ENCODE results near the gene LNX2. TPM values are rescaled to one million over a fixed set of nuclear protein-coding genes. Genes with fewer than 3 reads are reported as not detected.
A peak's percentile ranks its signal among the peaks of the same experiment; 100 is the strongest.

LNX2 gene
- total RNA-seq, 1 experiment from 2014 or later: 6.4 TPM

DNA sequence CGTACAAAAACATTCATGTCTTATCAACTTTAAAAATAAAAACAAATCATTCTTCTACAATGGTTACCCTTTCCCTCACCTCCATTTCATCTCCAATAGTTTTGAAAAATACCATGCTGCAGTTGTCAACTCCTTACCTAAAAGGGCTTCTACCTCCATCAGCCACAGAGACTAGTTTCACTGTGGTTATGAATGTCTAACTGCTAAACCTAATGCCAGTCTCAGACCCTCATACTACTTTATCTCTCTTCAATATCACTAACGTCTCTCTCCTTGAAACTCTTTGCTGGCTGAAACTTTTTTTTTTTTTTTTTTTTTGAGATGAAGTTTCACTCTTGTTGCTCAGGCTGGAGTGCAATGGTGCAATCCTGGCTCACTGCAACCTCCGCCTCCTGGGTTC is 27.1 kb downstream of the LNX2 start:
- H3K4me3 ChIP-seq (ENCODE audit: low read depth, low read length, poor library complexity, severe bottlenecking): no peak overlapping the region
- peaks cover 10% of the 10 kb centered on the region for H3K4me1 ChIP-seq (ENCODE audit: insufficient read depth, low read length, poor library complexity, severe bottlenecking)
- ChIA-PET CTCF (no interaction called here), POLR2A (ENCODE audit: low non-redundant PET) (no interaction called here)
- no peaks in the 10 kb centered on the region for H3K9me3 ChIP-seq (ENCODE audit: low read depth, low read length, poor library complexity, severe bottlenecking)
- H3K27ac ChIP-seq (ENCODE audit: low read depth, low read length, poor library complexity, severe bottlenecking): no peak overlapping the region
- BruUV-seq (replicated peaks): no TSS peak
- intact Hi-C loops (cut with micrococcal nuclease; ENCODE audit: unreplicated experiment): no loop called here
- no peaks in the 10 kb centered on the region for H3K27me3 ChIP-seq (replicated peaks; ENCODE audit: insufficient read depth, low read depth, low read length, poor library complexity)
- H3K36me3 ChIP-seq (ENCODE audit: insufficient read depth, low read length, poor library complexity, severe bottlenecking): no peaks in the 10 kb centered on the region
- TF ChIP-seq, protein P1, sequence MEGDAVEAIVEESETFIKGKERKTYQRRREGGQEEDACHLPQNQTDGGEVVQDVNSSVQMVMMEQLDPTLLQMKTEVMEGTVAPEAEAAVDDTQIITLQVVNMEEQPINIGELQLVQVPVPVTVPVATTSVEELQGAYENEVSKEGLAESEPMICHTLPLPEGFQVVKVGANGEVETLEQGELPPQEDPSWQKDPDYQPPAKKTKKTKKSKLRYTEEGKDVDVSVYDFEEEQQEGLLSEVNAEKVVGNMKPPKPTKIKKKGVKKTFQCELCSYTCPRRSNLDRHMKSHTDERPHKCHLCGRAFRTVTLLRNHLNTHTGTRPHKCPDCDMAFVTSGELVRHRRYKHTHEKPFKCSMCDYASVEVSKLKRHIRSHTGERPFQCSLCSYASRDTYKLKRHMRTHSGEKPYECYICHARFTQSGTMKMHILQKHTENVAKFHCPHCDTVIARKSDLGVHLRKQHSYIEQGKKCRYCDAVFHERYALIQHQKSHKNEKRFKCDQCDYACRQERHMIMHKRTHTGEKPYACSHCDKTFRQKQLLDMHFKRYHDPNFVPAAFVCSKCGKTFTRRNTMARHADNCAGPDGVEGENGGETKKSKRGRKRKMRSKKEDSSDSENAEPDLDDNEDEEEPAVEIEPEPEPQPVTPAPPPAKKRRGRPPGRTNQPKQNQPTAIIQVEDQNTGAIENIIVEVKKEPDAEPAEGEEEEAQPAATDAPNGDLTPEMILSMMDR (conservative IDR thresholded peaks at IDR 0.05; ENCODE audit: low read depth, low read length): no peak
- no peak for TF ChIP-seq EZH2 (IDR thresholded peaks at IDR 0.05; ENCODE audit: borderline replicate concordance, low read depth, low read length, poor library complexity, severe bottlenecking)
- DNase-seq (ENCODE audit: low spot score): no peak

DNA sequence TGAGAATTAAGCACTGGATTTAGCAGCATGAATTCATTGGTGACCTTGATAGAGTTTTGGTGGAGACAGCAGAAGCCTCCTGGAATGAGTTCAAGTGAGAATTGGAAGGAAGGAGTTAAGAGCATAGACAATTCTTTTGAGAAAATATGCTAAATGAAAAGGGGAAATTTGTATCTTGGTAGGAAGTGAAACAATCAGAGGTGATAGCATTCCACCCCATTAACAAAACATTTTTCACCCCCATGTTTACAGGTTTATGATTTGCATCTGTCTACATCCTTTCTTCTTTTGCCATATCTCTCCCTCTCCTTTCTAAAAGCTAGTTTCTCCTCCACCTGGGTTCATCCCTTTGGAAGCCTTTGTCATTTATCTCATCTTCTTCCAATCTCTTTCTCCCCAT is 27.5 kb downstream of the LNX2 start:
- CTCF ChIA-PET: no interaction called here
- intact Hi-C loops (cut with micrococcal nuclease; ENCODE audit: unreplicated experiment): no loop called here
- H3K27me3 ChIP-seq (replicated peaks; ENCODE audit: insufficient read depth, low read depth, low read length, poor library complexity): no peaks in the 10 kb centered on the region
- POLR2A ChIA-PET (ENCODE audit: low non-redundant PET): no interaction called here
- H3K4me1 ChIP-seq (ENCODE audit: insufficient read depth, low read length, poor library complexity, severe bottlenecking): peaks cover 10% of the 10 kb centered on the region
- no peak for TF ChIP-seq EZH2 (IDR thresholded peaks at IDR 0.05; ENCODE audit: borderline replicate concordance, low read depth, low read length, poor library complexity, severe bottlenecking)
- TF ChIP-seq, protein P1 (conservative IDR thresholded peaks at IDR 0.05; ENCODE audit: low read depth, low read length): no peak
- peak; percentile 16 for DNase-seq (ENCODE audit: low spot score)
- H3K9me3 ChIP-seq (ENCODE audit: low read depth, low read length, poor library complexity, severe bottlenecking): no peaks in the 10 kb centered on the region
- no peak overlapping the region for H3K27ac ChIP-seq (ENCODE audit: low read depth, low read length, poor library complexity, severe bottlenecking)
- no TSS peak for BruUV-seq (replicated peaks)
- no peak overlapping the region for H3K4me3 ChIP-seq (ENCODE audit: low read depth, low read length, poor library complexity, severe bottlenecking)
- no peaks in the 10 kb centered on the region for H3K36me3 ChIP-seq (ENCODE audit: insufficient read depth, low read length, poor library complexity, severe bottlenecking)

DNA sequence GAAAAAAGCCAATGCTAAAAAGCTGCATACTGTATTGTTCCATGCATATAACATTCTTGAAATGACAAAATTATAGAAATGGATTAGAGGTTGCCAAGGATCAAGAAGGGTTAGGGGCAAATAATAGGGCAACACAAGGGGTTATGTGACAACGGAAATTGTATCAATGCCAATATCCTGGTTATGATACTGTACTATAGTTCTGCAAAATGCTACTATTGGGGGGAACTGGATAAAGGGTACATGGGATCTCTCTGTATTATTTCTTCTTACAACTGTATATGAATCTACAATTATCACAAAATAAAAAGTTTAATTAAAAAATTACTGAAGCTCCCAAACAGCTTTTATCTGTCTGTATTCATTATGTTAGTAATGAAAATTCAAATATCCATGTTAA is 31.9 kb downstream of the LNX2 start:
- DNase-seq (ENCODE audit: low spot score): no peak
- Histone ChIP-seq H3K4me1 (ENCODE audit: insufficient read depth, low read length, poor library complexity, severe bottlenecking) (peaks cover 16% of the 10 kb centered on the region), H3K27ac (ENCODE audit: low read depth, low read length, poor library complexity, severe bottlenecking) (no peak overlapping the region), H3K27me3 (replicated peaks; ENCODE audit: insufficient read depth, low read depth, low read length, poor library complexity) (no peaks in the 10 kb centered on the region), H3K9me3 (ENCODE audit: low read depth, low read length, poor library complexity, severe bottlenecking) (no peaks in the 10 kb centered on the region), H3K4me3 (ENCODE audit: low read depth, low read length, poor library complexity, severe bottlenecking) (no peak overlapping the region), H3K36me3 (ENCODE audit: insufficient read depth, low read length, poor library complexity, severe bottlenecking) (no peaks in the 10 kb centered on the region)
- intact Hi-C loops (cut with micrococcal nuclease; ENCODE audit: unreplicated experiment): no loop called here
- TF ChIP-seq EZH2 (IDR thresholded peaks at IDR 0.05; ENCODE audit: borderline replicate concordance, low read depth, low read length, poor library complexity, severe bottlenecking): no peak
- TF ChIP-seq, protein P1 (conservative IDR thresholded peaks at IDR 0.05; ENCODE audit: low read depth, low read length): no peak
- ChIA-PET CTCF (interaction anchor here (0.7 kb wide), 1 partner anchor 66 kb away, joined by 3 read pairs; no protein-coding TSS in a partner anchor), POLR2A (ENCODE audit: low non-redundant PET) (no interaction called here)
- no TSS peak for BruUV-seq (replicated peaks)

All from A673 (cell line).